Hepatocyte (in vitro differentiated cells): ENCODE results near the gene TSPAN9. TPM values are rescaled to one million over a fixed set of nuclear protein-coding genes. Genes with fewer than 3 reads are reported as not detected.

Source experiments
- DNase-seq: peaks from one replicate; pipeline ENCODE4 v3.0.0-alpha.2; 2016; ENCODE audit warnings: low spot score
- H2AFZ ChIP-seq: fragments of 200-600 bp; sonication (generic); 2 replicates; pipeline ENCODE4 v1.6.0; 2016; ENCODE audit warnings: antibody characterized with exemption, mild to moderate bottlenecking
- H3K27ac ChIP-seq: fragments of 200-600 bp; sonication (generic); 2 replicates; pipeline ENCODE4 v1.5.1; 2016; ENCODE audit warnings: mild to moderate bottlenecking
- H3K27me3 ChIP-seq: fragments of 200-600 bp; sonication (generic); 2 replicates; pipeline ENCODE4 v1.6.1; 2016
- H3K36me3 ChIP-seq: fragments of 200-600 bp; sonication (generic); replicated peaks from 2 replicates; pipeline ENCODE4 v1.5.1; 2016; ENCODE audit warnings: low read depth; ENCODE audit not compliant: insufficient read depth
- H3K4me1 ChIP-seq: fragments of 200-600 bp; sonication (generic); 2 replicates; pipeline ENCODE4 v1.5.1; 2016; ENCODE audit warnings: mild to moderate bottlenecking, moderate library complexity; ENCODE audit not compliant: insufficient read depth
- H3K4me2 ChIP-seq: fragments of 200-600 bp; sonication (generic); 2 replicates; pipeline ENCODE4 v1.6.0; 2016
- H3K4me3 ChIP-seq: fragments of 200-600 bp; sonication (generic); 2 replicates; pipeline ENCODE4 v1.5.1; 2016; ENCODE audit warnings: mild to moderate bottlenecking
- H3K79me2 ChIP-seq: fragments of 200-600 bp; sonication (generic); 2 replicates; pipeline ENCODE4 v1.6.0; 2017; ENCODE audit warnings: mild to moderate bottlenecking
- H3K9me2 ChIP-seq: fragments of 200-600 bp; sonication (generic); replicated peaks from 2 replicates; pipeline ENCODE4 v1.6.0; 2017; ENCODE audit warnings: mild to moderate bottlenecking; ENCODE audit not compliant: insufficient read depth
- H3K9me3 ChIP-seq: fragments of 200-600 bp; sonication (generic); 2 replicates; pipeline ENCODE4 v1.5.1; 2016; ENCODE audit warnings: low read depth, mild to moderate bottlenecking
- H4K20me1 ChIP-seq: fragments of 200-600 bp; sonication (generic); 2 replicates; pipeline ENCODE4 v1.6.0; 2016; ENCODE audit warnings: mild to moderate bottlenecking; ENCODE audit not compliant: insufficient read depth, poor library complexity, severe bottlenecking
- EZH2 ChIP-seq: fragments of 200-600 bp; sonication (generic); IDR thresholded peaks from 2 replicates; pipeline ENCODE4 v1.6.1; 2016; ENCODE audit warnings: antibody characterized with exemption, mild to moderate bottlenecking, borderline replicate concordance
- EZH2phosphoT487 ChIP-seq: fragments of 200-600 bp; sonication (generic); IDR thresholded peaks from one replicate; pipeline ENCODE4 v1.6.1; 2018; ENCODE audit warnings: antibody characterized with exemption, mild to moderate bottlenecking, low read depth, moderate library complexity; ENCODE audit not compliant: unreplicated experiment, severe bottlenecking
- WGBS: methylation state at CpG from one replicate; pipeline ENCODE4 v1.1.6; 2016; ENCODE audit warnings: low lambda C conversion rate; ENCODE audit errors: missing lambda C conversion rate; 5-methylcytosine and 5-hydroxymethylcytosine counted together
- polyA plus RNA-seq: library from polyadenylated mRNA; unstranded; fragments of >200 nt; fragmentation: Nextera tagmentation; extraction: Ambion mirVana; gene quantifications from 2 replicates; pipeline ENCODE4 v1.2.1, GENCODE V29; 2016
- total RNA-seq: library from RNA; depleted of rRNA; stranded (reverse); fragments of >200 nt; gene quantifications from 2 replicates; pipeline ENCODE4 v1.2.3, GENCODE V29; 2014
- TF ChIP-seq, protein P1 (sequence below): fragments of 200-600 bp; sonication (generic); IDR thresholded peaks from 2 replicates; pipeline ENCODE4 v1.5.1; 2016; ENCODE audit warnings: antibody characterized with exemption, mild to moderate bottlenecking; ENCODE audit not compliant: poor library complexity

The TSPAN9 gene
- total and polyA plus RNA-seq, 2 experiments from 2014 or later: 16.6 to 38.6 TPM

DNA sequence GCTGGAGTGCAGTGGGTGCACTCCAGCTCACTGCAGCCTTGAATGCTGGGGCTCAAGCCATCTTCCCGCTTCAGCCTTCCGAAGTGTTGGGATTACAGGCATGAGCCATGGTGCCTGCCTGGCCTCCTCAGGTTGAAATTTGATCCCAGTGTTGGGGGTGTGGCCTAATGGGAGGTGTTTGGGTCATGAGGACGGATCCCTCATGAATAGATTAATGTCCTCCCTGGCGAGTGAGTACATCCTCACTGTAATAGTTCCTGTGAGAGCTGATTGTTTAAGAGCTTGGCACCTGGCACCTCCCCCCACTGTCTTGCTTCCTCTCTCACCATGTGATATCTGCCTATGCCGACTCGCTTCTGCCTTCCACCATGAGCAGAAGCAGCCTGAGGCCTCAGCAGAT lies 84.7 kb downstream of the TSPAN9 start:
- Histone ChIP-seq H4K20me1 (no peaks in the 10 kb centered on the region), H3K4me1 (peaks cover 24% of the 10 kb centered on the region), H3K4me2 (no peak overlapping the region), H3K4me3 (no peak overlapping the region), H3K9me3 (no peaks in the 10 kb centered on the region), H3K36me3 (no peaks in the 10 kb centered on the region), H2AFZ (no peak overlapping the region), H3K27ac (no peak overlapping the region), H3K79me2 (peaks cover 5% of the 10 kb centered on the region), H3K9me2 (no peaks in the 10 kb centered on the region), H3K27me3 (no peaks in the 10 kb centered on the region)
- TF ChIP-seq EZH2: no peak
- TF ChIP-seq, protein P1, sequence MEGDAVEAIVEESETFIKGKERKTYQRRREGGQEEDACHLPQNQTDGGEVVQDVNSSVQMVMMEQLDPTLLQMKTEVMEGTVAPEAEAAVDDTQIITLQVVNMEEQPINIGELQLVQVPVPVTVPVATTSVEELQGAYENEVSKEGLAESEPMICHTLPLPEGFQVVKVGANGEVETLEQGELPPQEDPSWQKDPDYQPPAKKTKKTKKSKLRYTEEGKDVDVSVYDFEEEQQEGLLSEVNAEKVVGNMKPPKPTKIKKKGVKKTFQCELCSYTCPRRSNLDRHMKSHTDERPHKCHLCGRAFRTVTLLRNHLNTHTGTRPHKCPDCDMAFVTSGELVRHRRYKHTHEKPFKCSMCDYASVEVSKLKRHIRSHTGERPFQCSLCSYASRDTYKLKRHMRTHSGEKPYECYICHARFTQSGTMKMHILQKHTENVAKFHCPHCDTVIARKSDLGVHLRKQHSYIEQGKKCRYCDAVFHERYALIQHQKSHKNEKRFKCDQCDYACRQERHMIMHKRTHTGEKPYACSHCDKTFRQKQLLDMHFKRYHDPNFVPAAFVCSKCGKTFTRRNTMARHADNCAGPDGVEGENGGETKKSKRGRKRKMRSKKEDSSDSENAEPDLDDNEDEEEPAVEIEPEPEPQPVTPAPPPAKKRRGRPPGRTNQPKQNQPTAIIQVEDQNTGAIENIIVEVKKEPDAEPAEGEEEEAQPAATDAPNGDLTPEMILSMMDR: no peak
- TF ChIP-seq EZH2phosphoT487: no peak
- 87% methylated on average over 6 of the region's 6 CpGs for WGBS
- DNase-seq: no peak

GRCh38 chr12:3164454-3165077 lies 87.4 kb downstream of the TSPAN9 start:
- no peaks in the 10 kb centered on the region for H4K20me1 ChIP-seq
- no peak overlapping the region for H3K4me3 ChIP-seq
- H3K27ac ChIP-seq: peak overlapping the region; percentile 49
- DNase-seq: no peak
- no peaks in the 10 kb centered on the region for H3K9me3 ChIP-seq
- 81% methylated on average over 11 of the region's 11 CpGs for WGBS
- peaks cover 7% of the 10 kb centered on the region for H3K79me2 ChIP-seq
- no peak overlapping the region for H2AFZ ChIP-seq
- no peak overlapping the region for H3K4me2 ChIP-seq
- H3K36me3 ChIP-seq: no peaks in the 10 kb centered on the region
- no peaks in the 10 kb centered on the region for H3K27me3 ChIP-seq
- no peak for TF ChIP-seq EZH2
- H3K9me2 ChIP-seq: no peaks in the 10 kb centered on the region
- H3K4me1 ChIP-seq: peaks cover 13% of the 10 kb centered on the region

DNA sequence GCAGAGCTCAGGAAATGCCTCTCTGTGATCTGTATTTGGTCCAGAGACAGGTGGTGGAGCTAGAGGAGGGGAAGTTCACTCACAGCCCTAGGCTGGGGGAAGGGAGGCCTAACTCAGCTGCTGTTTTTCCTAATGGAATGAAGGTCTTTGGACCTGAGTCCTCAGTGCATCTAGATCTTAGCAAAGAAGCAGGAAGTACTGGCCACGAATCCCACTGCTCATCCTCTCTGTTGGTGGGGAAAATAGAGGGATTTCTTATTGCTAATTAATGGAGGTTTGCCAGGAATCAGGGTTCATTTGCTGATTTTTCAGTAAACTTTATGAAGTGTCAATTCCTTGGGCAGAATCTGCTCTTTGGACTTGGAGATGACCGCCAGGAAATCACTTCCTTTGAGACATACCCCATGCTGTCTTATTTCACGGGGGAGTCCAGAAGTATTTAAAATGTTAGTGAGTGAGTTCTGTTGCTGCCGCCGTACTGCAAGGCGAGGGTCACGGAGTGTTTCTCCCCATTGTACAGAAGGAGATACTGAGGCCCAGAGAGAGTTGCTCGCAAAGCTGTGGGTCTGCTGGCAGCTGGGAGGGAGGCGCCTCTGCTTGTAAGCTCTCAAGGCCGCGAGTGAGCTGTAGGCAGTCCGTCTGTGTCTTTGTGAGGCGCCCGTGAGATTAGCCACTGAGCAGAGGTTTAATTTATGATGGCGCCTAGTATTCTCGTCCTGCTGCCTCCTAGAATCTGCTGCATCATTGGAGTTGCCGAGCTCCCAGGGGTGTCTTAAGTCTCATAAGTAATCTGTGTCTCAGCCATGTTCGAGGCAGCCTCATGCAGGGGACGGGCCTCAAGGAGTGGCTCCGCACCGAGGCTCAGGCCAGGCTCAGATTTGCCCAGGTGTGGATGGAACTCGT lies 88.2 kb downstream of the TSPAN9 start:
- H3K36me3 ChIP-seq: no peaks in the 10 kb centered on the region
- peaks cover 16% of the 10 kb centered on the region for H3K4me1 ChIP-seq
- 91% methylated on average over 22 of the region's 22 CpGs for WGBS
- no peaks in the 10 kb centered on the region for H3K9me2 ChIP-seq
- H3K27ac ChIP-seq: peak overlapping the region; percentile 72
- TF ChIP-seq, protein P1: no peak
- TF ChIP-seq EZH2: no peak
- TF ChIP-seq EZH2phosphoT487: no peak
- peak; percentile 67 for DNase-seq
- no peak overlapping the region for H2AFZ ChIP-seq
- no peaks in the 10 kb centered on the region for H3K9me3 ChIP-seq
- no peak overlapping the region for H3K4me2 ChIP-seq
- H3K79me2 ChIP-seq: peaks cover 7% of the 10 kb centered on the region
- no peaks in the 10 kb centered on the region for H4K20me1 ChIP-seq
- no peaks in the 10 kb centered on the region for H3K27me3 ChIP-seq
- no peak overlapping the region for H3K4me3 ChIP-seq

- 100% methylated on average over 2 of the region's 3 CpGs for WGBS
- Histone ChIP-seq H4K20me1 (no peaks in the 10 kb centered on the region), H3K27me3 (no peaks in the 10 kb centered on the region), H3K27ac (peak overlapping the region; percentile 60), H3K9me2 (no peaks in the 10 kb centered on the region), H3K4me1 (peaks cover 30% of the 10 kb centered on the region), H3K79me2 (peaks cover 3% of the 10 kb centered on the region), H3K36me3 (no peaks in the 10 kb centered on the region), H2AFZ (no peak overlapping the region), H3K4me3 (no peak overlapping the region), H3K9me3 (no peaks in the 10 kb centered on the region), H3K4me2 (no peak overlapping the region)
- no peak for DNase-seq
- TF ChIP-seq EZH2phosphoT487 (no peak), EZH2 (no peak)
- TF ChIP-seq, protein P1: no peak
These were observed 90.5 kb downstream of the TSPAN9 start for GRCh38 chr12:3167636-3168035.
